COR-L47 (cell line): ENCODE measurements around the gene KCNIP2.

Source experiments
- DNase-seq: peaks from one replicate; lab custom pipeline; 2025; lab: John Stamatoyannopoulos, UW

Gene KCNIP2

GRCh38 chr10:101782811-101783735, 60.5 kb downstream of the KCNIP2 start, which contains the start of gene NPM3:
NPM3 (minus strand) TSS chr10:101783446; CDS start chr10:101783390, 56 bp downstream.
- peak; percentile 53 for DNase-seq

DNA sequence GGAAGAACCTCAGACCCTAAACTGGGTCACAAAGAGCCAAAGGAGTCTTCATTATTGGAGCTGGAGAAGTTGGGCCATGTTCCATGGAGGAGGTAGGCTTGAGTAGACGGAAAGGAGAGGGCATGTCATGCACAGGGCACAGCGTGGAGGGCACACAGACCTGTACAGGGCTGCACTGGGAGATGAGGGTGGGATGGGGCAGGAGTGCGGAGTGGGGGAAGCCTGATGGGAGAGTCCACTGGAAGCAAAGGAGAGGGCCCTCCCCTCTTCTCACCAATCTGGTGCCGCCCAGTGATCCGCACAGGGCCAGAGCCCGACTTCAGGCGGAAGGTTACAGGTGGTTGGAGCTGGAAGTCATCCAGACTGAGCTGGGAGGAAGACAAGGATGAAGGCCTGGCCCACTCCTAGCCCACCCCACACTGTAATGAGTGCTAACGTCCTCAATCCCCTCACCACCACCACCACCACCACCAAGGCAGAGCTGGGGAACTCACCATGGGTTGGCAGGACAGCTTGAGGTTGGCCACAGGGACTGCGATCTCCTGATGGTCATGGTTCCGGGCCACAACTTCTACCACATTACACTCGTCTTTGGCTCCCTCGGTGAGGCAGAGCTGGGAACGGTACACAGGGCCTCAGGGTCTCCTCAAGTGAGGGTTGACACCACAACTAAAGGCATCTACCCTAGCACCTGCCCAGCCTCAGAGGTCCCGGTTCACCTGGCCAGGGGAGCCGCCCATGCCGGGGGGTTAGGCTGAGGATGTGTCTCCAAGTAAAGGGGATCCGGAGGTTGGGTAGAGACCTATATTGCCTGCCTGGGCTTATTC, 61.4 kb downstream of the KCNIP2 start:
- no peak for DNase-seq

GRCh38 chr10:101781655-101781983, 62.0 kb downstream of the KCNIP2 start:
- no peak for DNase-seq

DNA sequence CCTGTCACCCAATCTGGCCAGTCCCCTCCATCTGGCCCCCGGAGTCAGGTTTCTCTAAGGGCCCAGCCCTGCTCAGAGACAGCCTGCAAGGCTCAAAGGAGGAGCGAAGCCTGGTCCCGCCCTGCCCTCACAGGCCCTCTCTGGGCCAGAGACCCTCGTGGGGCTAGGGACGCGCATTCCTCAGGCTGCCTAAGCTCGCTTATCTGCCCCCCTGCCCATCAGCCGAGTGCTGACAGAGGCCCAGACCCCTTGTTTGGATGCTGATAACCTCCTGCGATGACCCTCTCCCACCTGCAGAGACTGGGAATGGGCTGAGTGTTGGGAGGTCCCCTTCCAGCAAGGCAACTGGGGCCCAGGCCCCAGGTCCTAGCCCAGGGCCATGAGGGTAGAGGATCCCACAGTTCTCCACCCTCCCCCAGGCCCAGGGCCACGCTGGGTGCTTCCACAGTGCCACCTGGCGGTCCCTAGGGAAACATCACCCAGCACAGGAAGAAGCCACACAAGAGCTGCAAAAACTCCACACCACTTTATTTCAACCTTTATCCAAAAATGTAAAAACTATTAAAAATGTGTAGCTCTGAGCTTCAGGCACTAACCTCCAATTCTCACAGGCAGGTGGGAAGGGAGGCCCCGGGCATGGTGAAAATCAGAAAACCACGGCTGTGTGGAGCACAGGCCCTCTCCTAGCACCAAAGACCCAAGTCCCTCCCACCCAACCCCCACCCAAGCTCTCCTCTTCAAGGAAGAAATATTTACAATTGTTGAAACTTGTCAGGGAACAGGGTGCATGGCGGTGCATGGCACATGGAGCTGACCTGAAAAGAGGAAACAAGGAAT, 62.6 kb downstream of the KCNIP2 start:
- DNase-seq = peak; percentile 8

- no peak for DNase-seq
These were observed 63.3 kb downstream of the KCNIP2 start for GRCh38 chr10:101780187-101780817.

DNA sequence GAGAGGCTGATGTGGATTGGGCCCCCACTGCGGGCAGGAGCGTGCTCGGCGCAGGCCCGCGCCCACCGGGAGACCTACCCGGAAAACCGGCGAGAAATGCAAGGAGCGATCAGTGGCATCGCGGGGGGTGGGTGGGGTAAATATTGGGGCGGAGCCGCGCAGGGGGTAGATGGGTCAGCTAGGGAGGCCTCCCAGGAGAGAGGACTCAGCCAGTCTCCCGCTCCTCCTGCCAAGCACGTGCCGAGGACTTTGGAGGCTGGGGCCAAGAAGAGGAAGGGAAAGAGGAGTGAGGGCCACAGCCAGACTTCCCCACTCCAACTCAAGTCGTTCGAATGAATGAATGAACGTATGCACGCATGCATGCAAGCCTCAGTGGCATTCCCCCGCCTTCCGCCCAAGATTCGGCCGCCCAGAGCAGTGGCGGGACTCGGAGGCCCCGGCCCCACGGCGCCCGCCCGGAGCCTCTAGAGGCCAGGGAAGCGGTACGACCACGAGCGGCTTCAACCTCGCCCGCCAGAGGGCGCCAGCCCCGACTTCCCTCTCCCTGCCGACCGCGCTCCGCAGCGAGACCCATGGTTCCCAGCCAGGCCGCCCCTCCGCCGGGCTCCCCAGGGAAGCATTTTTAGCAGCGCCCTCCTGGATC, 63.9 kb downstream of the KCNIP2 start:
- DNase-seq = peak; percentile 12

DNA sequence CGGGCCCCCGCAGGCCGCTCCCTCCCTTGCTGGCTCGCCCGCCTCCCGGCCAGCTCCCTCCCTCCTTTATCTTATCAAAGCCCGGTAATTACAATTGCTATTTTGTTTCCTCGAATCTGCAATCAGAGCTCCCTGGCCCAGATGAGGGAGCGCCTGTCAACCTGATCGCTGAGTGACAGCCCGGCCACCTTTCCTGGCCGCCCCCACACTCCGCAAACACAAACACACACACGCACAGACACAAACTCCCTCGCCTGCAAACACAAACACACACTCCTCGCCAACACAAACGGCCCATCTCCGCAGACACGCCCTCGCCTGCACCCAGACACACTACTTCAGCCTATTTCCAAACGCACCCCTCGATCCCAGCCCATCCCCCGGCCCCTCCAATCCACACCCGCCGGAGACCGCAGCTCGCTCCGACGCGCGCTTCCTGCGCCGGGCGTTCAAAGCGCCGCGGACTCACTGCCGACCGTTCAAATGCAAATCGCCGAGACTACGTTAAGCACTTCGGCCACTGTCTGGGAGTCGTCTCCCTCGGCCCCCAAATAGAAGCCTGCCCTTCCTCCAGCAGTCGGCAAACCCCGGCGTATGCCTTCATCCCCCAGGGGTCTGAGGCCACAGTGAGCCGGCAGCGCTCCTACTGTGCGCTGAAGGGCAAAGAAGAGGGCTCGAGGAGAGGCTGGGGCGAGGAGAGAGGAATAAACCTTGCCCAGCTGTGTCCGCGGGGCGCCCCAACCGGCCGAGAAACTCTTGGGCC, 64.6 kb downstream of the KCNIP2 start:
- no peak for DNase-seq

DNA sequence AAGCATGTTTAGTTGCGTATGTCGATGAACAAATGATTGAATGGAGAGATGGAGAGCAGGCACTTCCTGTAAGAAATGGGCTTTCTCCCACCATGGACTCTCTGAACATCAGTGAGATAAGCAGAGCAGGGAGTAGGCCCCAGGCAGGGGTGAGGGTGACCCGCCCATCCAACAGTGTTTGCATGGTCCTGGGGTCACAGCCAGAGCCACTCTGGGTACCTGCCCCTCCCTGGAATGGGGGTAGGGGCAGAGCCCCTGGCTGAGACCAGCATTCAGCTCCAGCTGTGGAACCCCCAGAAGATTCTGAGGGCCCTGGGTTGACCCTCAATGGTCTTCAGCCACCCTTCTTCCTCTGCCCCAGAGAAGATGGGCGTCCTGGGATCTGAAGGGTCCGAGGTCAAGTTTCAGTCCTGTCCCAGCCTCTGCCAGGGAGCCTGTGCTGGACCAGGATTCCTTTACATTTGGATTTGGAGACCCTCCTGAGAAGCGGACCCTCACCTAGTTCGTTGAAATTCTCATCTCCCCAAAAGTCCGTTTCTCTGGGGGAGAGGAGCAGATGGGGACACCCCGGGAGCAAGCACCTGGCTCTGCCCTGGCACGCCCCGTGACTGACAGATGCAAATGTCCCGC, 65.3 kb downstream of the KCNIP2 start:
- no peak for DNase-seq

- no peak for DNase-seq
These were observed 65.9 kb downstream of the KCNIP2 start for GRCh38 chr10:101777619-101778145.

GRCh38 chr10:101776161-101776817, 67.3 kb downstream of the KCNIP2 start:
- DNase-seq = no peak
